Activated CD8-positive, alpha-beta memory T cell treated with anti-CD3 and anti-CD28 coated beads, Interleukin-2, amount 50 U/mL, for 1 hour (primary cell): ENCODE measurements around the gene PTMS.

ENCODE experiments used
- DNase-seq: peaks from one replicate; pipeline ENCODE4 v3.0.0-alpha.2; 2020; ENCODE audit errors: extremely low read depth

Gene PTMS

GRCh38 chr12:6752167-6752920 is 13.8 kb upstream of the PTMS start:
- DNase-seq, result no peak

GRCh38 chr12:6752921-6753771 is 13.0 kb upstream of the PTMS start, which contains the start of gene MLF2:
Gene MLF2 (minus strand): TSS chr12:6753141. CDS start chr12:6752334, 807 bp downstream.
- DNase-seq, result peak; percentile 92

- no peak for DNase-seq
Observed at GRCh38 chr12:6753772-6754356, 12.3 kb upstream of the PTMS start.

GRCh38 chr12:6754411-6754810 is 11.8 kb upstream of the PTMS start:
- no peak for DNase-seq

- DNase-seq, result no peak
Observed at GRCh38 chr12:6757028-6757690, 9.0 kb upstream of the PTMS start.

- DNase-seq, result no peak
Observed at GRCh38 chr12:6758506-6759095, 7.6 kb upstream of the PTMS start.

GRCh38 chr12:6759741-6760140 is 6.4 kb upstream of the PTMS start:
- no peak for DNase-seq

GRCh38 chr12:6763380-6763779 is 2.8 kb upstream of the PTMS start:
- DNase-seq, result no peak

- no peak for DNase-seq
Observed at GRCh38 chr12:6764011-6764828, 1.9 kb upstream of the PTMS start.

- DNase-seq, result no peak
Observed at GRCh38 chr12:6765048-6765633, 1.0 kb upstream of the PTMS start.

GRCh38 chr12:6766651-6767349 is 637 bp downstream of the PTMS start:
- DNase-seq, result no peak

- DNase-seq, result no peak
Observed at GRCh38 chr12:6767353-6768319, 1.5 kb downstream of the PTMS start.

- no peak for DNase-seq
Observed at GRCh38 chr12:6768437-6768914, 2.3 kb downstream of the PTMS start.

GRCh38 chr12:6768990-6769389 is 2.8 kb downstream of the PTMS start:
- DNase-seq, result no peak

- no peak for DNase-seq
Observed at GRCh38 chr12:6769666-6770065, 3.5 kb downstream of the PTMS start.

- no peak for DNase-seq
Observed at GRCh38 chr12:6770094-6770493, 3.9 kb downstream of the PTMS start.

GRCh38 chr12:6770600-6770999 is 4.4 kb downstream of the PTMS start:
- no peak for DNase-seq

GRCh38 chr12:6771091-6771495 is 4.9 kb downstream of the PTMS start:
- no peak for DNase-seq
